GM12872 (cell line): ENCODE data around the gene CACNA2D2.
A peak's percentile ranks its signal among the peaks of the same experiment; 100 is the strongest.

ENCODE experiments used
- CTCF ChIP-seq: IDR thresholded peaks from 3 replicates; pipeline ENCODE4 v1.5.1; 2011; ENCODE audit warnings: low read depth, mild to moderate bottlenecking, low read length, moderate library complexity; ENCODE audit not compliant: insufficient read depth

The CACNA2D2 gene

GRCh38 chr3:50388016-50388719 lies 115.3 kb downstream of the CACNA2D2 start:
- TF ChIP-seq CTCF: peak; percentile 46

- TF ChIP-seq CTCF: no peak
Observed at GRCh38 chr3:50385754-50386153, 117.7 kb downstream of the CACNA2D2 start.

DNA sequence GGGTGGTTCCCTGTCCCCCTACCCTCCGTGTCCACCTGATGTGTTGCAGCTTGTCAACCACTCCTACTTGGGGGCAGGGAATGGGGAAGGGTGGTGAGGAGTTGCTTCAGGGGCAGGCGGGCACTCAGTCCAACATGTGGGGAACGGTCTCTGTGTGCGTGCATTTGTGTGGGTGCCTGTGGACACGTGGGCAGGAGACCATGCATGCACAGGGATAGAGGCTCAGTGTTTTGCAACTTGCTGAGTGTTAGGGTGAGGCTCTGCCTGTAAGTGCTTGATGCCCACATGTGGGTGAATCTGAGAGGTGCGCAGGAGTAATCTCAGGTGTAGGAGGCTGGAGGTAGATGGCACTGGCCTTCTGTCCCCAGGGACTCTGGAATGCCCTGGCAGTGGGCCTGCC lies 119.7 kb downstream of the CACNA2D2 start:
- TF ChIP-seq CTCF: no peak

- TF ChIP-seq CTCF: no peak
Observed at GRCh38 chr3:50382722-50383121, 120.7 kb downstream of the CACNA2D2 start.

GRCh38 chr3:50381383-50381782 lies 122.1 kb downstream of the CACNA2D2 start:
- TF ChIP-seq CTCF: no peak

DNA sequence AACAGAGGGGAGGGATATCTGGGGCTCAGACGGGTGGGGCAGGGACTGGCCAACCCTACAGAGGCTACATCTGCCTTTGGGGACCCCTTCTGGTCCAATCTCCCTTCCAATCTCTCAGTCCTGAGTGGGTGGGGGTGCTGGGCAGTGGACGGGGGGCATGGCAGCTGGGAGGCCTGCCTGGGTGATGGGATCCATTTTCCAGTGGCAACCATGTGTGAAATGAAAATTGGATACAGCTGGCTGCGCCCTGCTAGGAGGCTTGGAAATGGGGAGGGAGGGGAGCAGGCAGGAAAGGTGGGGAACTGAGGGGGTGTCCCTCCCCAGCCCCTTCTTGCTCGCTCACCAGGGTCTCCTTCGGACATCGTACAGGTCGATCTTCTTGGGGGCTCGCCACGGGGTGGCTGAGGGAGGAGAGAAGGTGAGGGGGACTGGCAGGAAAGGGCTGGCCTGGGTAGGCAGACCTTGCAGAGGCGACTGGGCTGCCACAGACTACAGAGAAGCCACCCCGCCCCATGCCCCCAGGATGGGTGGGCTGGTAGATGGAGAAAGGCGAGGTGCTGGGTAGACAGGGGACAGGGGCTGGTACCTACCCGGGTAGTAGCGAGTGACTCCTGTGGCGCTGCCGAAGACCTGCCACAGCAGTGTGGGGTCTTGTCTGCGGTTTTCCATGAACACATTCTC lies 122.9 kb downstream of the CACNA2D2 start:
- no peak for TF ChIP-seq CTCF

DNA sequence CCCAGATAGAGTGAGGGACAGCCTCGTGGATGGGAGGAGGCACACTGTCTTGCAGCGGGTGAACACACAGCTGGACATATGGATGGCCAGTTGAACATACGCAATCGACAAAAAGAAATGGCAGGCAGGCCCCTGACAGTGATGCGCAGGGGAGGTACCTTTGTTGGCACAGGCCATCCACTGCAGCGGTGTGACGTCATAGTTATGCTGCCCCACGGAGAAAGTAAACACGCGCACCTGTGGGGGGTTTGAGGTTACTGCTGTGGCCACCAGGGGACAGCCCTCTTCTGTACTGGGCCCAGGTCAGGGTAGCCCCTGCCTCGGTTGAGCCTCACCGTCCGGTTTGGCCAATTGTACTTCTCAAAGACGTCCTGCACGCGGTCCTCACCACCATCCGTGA lies 124.7 kb downstream of the CACNA2D2 start:
- TF ChIP-seq CTCF: no peak
